ENCODE data around the gene FKBP14. TPM values are rescaled to one million over a fixed set of nuclear protein-coding genes. Genes with fewer than 3 reads are reported as not detected.

FKBP14 gene
- total and polyA plus RNA-seq, 2 of the 8 experiments (the other 6 are each of a cell fraction or from before 2014, with no cell fraction given): 3.2 to 20.7 TPM

GRCh38 chr7:29989257-29989995, 37.1 kb downstream of the FKBP14 start, which contains the start of gene SCRN1 (continued):
- TF ChIP-seq CBX8 (IDR thresholded peaks at IDR 0.05; ENCODE audit: borderline replicate concordance, low read depth, low read length) (no peak), SP1 (IDR thresholded peaks at IDR 0.05; ENCODE audit: low read depth, low read length) (no peak), SIN3A (conservative IDR thresholded peaks at IDR 0.05 in 1 of 2, IDR thresholded peaks at IDR 0.05 in 1 of 2; ENCODE audit: low read depth in 1 of 2, low read length in 2 of 2) (0 out of 4 replicates have a peak, but pooled peaks of 1 of the 2 experiments have one; percentile 44), EGR1 (IDR thresholded peaks at IDR 0.05; ENCODE audit: borderline replicate concordance, low read depth, low read length) (no peak), NRF1 (IDR thresholded peaks at IDR 0.05; ENCODE audit: low read depth, low read length) (no peak), CHD1 (IDR thresholded peaks at IDR 0.05; ENCODE audit: low read depth, low read length) (no peak), TBP (IDR thresholded peaks at IDR 0.05; ENCODE audit: low read depth, low read length) (peak; percentile 50; the same call in 1 of the 2 replicates), KDM4A (IDR thresholded peaks at IDR 0.05; ENCODE audit: low read depth, low read length, severe bottlenecking) (peak; percentile 70), CREB1 (IDR thresholded peaks at IDR 0.05) (no peak), E2F6 (IDR thresholded peaks at IDR 0.05) (no peak), RAD21 (IDR thresholded peaks at IDR 0.05 in 1 of 2, conservative IDR thresholded peaks at IDR 0.05 in 1 of 2; ENCODE audit: low read depth in 2 of 2, low read length in 2 of 2) (no peak), EZH2 (IDR thresholded peaks at IDR 0.05; ENCODE audit: low read depth, low read length, severe bottlenecking) (peak; percentile 13), PHF8 (conservative IDR thresholded peaks at IDR 0.05; ENCODE audit: low read depth, low read length) (peak; percentile 72), TAF7 (optimal IDR thresholded peaks at IDR 0.05; ENCODE audit: borderline replicate concordance, low read depth, low read length) (peak; percentile 17), TAF1 (IDR thresholded peaks at IDR 0.05; ENCODE audit: low read depth, low read length) (peak; percentile 78), SUZ12 (IDR thresholded peaks at IDR 0.05; ENCODE audit: low read length) (no peak), BACH1 (IDR thresholded peaks at IDR 0.05; ENCODE audit: low read length) (no peak), JUND (IDR thresholded peaks at IDR 0.05; ENCODE audit: low read length) (no peak)

Data from H1 (cell line).